Hepatocyte (in vitro differentiated cells): ENCODE data around the gene ZBP1. TPM values are rescaled to one million over a fixed set of nuclear protein-coding genes. Genes with fewer than 3 reads are reported as not detected.

ENCODE experiments used
- DNase-seq: peaks from one replicate; pipeline ENCODE4 v3.0.0-alpha.2; 2016; ENCODE audit warnings: low spot score
- H2AFZ ChIP-seq: fragments of 200-600 bp; sonication (generic); 2 replicates; pipeline ENCODE4 v1.6.0; 2016; ENCODE audit warnings: antibody characterized with exemption, mild to moderate bottlenecking
- H3K27ac ChIP-seq: fragments of 200-600 bp; sonication (generic); 2 replicates; pipeline ENCODE4 v1.5.1; 2016; ENCODE audit warnings: mild to moderate bottlenecking
- H3K27me3 ChIP-seq: fragments of 200-600 bp; sonication (generic); 2 replicates; pipeline ENCODE4 v1.6.1; 2016
- H3K36me3 ChIP-seq: fragments of 200-600 bp; sonication (generic); replicated peaks from 2 replicates; pipeline ENCODE4 v1.5.1; 2016; ENCODE audit warnings: low read depth; ENCODE audit not compliant: insufficient read depth
- H3K4me1 ChIP-seq: fragments of 200-600 bp; sonication (generic); 2 replicates; pipeline ENCODE4 v1.5.1; 2016; ENCODE audit warnings: mild to moderate bottlenecking, moderate library complexity; ENCODE audit not compliant: insufficient read depth
- H3K4me2 ChIP-seq: fragments of 200-600 bp; sonication (generic); 2 replicates; pipeline ENCODE4 v1.6.0; 2016
- H3K4me3 ChIP-seq: fragments of 200-600 bp; sonication (generic); 2 replicates; pipeline ENCODE4 v1.5.1; 2016; ENCODE audit warnings: mild to moderate bottlenecking
- H3K79me2 ChIP-seq: fragments of 200-600 bp; sonication (generic); 2 replicates; pipeline ENCODE4 v1.6.0; 2017; ENCODE audit warnings: mild to moderate bottlenecking
- H3K9me2 ChIP-seq: fragments of 200-600 bp; sonication (generic); replicated peaks from 2 replicates; pipeline ENCODE4 v1.6.0; 2017; ENCODE audit warnings: mild to moderate bottlenecking; ENCODE audit not compliant: insufficient read depth
- H3K9me3 ChIP-seq: fragments of 200-600 bp; sonication (generic); 2 replicates; pipeline ENCODE4 v1.5.1; 2016; ENCODE audit warnings: low read depth, mild to moderate bottlenecking
- H4K20me1 ChIP-seq: fragments of 200-600 bp; sonication (generic); 2 replicates; pipeline ENCODE4 v1.6.0; 2016; ENCODE audit warnings: mild to moderate bottlenecking; ENCODE audit not compliant: insufficient read depth, poor library complexity, severe bottlenecking
- EZH2 ChIP-seq: fragments of 200-600 bp; sonication (generic); IDR thresholded peaks from 2 replicates; pipeline ENCODE4 v1.6.1; 2016; ENCODE audit warnings: antibody characterized with exemption, mild to moderate bottlenecking, borderline replicate concordance
- EZH2phosphoT487 ChIP-seq: fragments of 200-600 bp; sonication (generic); IDR thresholded peaks from one replicate; pipeline ENCODE4 v1.6.1; 2018; ENCODE audit warnings: antibody characterized with exemption, mild to moderate bottlenecking, low read depth, moderate library complexity; ENCODE audit not compliant: unreplicated experiment, severe bottlenecking
- WGBS: methylation state at CpG from one replicate; pipeline ENCODE4 v1.1.6; 2016; ENCODE audit warnings: low lambda C conversion rate; ENCODE audit errors: missing lambda C conversion rate; 5-methylcytosine and 5-hydroxymethylcytosine counted together
- polyA plus RNA-seq: library from polyadenylated mRNA; unstranded; fragments of >200 nt; fragmentation: Nextera tagmentation; extraction: Ambion mirVana; gene quantifications from 2 replicates; pipeline ENCODE4 v1.2.1, GENCODE V29; 2016
- total RNA-seq: library from RNA; depleted of rRNA; stranded (reverse); fragments of >200 nt; gene quantifications from 2 replicates; pipeline ENCODE4 v1.2.3, GENCODE V29; 2014
- TF ChIP-seq, protein P1 (sequence below): fragments of 200-600 bp; sonication (generic); IDR thresholded peaks from 2 replicates; pipeline ENCODE4 v1.5.1; 2016; ENCODE audit warnings: antibody characterized with exemption, mild to moderate bottlenecking; ENCODE audit not compliant: poor library complexity

ZBP1 gene
- total and polyA plus RNA-seq, 2 experiments from 2014 or later, result not detected

DNA sequence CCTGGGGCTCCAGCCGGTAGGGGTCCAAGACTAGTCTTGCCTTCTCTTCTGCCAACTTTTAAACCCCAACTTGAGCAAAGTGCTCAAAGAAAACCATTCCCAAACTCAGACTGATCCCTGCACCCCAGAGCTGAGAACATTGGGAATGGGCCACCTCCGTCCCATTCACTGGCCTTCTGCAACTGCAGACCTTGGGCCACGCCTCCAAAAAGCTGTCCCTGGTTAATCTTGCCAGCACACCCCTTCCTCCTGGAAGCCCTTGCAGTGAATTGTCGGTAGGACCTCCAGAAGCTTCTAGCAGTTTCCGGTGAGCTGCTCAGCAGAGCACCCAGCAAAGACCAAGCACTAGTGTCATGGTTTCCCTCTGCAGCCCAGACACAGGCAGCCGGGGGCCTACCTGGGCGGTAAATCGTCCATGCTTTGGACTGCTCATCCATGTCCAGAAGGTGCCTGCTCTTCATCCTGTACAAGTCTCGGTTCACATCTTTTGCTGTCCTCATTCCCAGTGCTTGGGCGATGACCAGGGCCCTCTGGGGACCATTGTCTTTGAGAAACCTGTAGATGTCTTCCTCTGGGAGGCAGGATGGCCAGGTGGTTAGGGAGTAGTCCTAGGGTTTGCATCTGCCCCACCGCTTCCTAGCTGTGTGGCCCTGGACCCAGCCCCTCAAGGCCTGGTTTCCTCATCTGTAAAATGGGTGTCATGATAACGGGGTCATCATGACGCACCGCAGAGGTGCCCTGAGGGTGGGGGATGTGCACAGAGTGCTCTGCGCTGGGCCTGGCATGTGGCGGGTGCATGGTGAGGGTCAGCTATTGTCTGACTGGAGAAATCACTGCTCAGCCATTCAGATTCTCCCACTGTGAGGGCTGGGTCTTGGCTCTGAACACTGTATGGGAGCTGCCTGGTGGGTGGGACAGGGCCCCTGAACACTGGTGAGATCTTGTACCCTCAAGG is 5.5 kb downstream of the ZBP1 start:
- Histone ChIP-seq H3K36me3 (no peaks in the 10 kb centered on the region), H3K4me3 (no peak overlapping the region), H2AFZ (no peak overlapping the region), H3K4me2 (no peak overlapping the region), H3K4me1 (no peaks in the 10 kb centered on the region), H3K27me3 (no peaks in the 10 kb centered on the region), H3K9me3 (no peaks in the 10 kb centered on the region), H3K9me2 (no peaks in the 10 kb centered on the region), H4K20me1 (no peaks in the 10 kb centered on the region), H3K79me2 (no peaks in the 10 kb centered on the region), H3K27ac (no peak overlapping the region)
- TF ChIP-seq, protein P1, sequence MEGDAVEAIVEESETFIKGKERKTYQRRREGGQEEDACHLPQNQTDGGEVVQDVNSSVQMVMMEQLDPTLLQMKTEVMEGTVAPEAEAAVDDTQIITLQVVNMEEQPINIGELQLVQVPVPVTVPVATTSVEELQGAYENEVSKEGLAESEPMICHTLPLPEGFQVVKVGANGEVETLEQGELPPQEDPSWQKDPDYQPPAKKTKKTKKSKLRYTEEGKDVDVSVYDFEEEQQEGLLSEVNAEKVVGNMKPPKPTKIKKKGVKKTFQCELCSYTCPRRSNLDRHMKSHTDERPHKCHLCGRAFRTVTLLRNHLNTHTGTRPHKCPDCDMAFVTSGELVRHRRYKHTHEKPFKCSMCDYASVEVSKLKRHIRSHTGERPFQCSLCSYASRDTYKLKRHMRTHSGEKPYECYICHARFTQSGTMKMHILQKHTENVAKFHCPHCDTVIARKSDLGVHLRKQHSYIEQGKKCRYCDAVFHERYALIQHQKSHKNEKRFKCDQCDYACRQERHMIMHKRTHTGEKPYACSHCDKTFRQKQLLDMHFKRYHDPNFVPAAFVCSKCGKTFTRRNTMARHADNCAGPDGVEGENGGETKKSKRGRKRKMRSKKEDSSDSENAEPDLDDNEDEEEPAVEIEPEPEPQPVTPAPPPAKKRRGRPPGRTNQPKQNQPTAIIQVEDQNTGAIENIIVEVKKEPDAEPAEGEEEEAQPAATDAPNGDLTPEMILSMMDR, result no peak
- TF ChIP-seq EZH2, result no peak
- TF ChIP-seq EZH2phosphoT487, result no peak
- no peak for DNase-seq
- WGBS, result 91% methylated on average over 16 of the region's 16 CpGs

DNA sequence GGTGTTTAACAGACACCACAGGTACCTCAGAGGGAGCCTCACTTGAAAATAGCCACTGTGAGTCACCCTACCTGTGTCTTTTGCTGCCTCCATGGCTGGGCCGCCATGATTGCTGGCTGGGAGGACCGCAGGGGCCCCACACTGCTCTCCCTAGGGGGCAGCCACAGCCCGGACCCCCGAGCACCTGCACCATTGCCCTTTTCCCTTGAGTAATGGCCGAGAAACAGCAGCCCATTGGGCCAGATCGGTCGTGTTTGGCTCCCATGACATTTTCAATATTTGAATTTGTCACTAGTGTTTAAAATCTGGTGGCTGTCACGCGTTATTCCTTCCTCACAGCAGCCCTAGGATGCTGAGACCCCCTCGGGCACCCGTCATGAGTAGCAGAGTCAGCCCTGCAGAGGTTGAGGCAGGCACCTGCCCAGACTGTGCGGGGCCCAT is 6.7 kb downstream of the ZBP1 start:
- Histone ChIP-seq H3K4me1 (no peaks in the 10 kb centered on the region), H3K27me3 (no peaks in the 10 kb centered on the region), H3K27ac (no peak overlapping the region), H2AFZ (no peak overlapping the region), H3K4me2 (no peak overlapping the region), H3K4me3 (no peak overlapping the region), H4K20me1 (no peaks in the 10 kb centered on the region), H3K9me3 (no peaks in the 10 kb centered on the region), H3K79me2 (no peaks in the 10 kb centered on the region), H3K36me3 (no peaks in the 10 kb centered on the region), H3K9me2 (no peaks in the 10 kb centered on the region)
- DNase-seq, result no peak
- 97% methylated on average over 10 of the region's 12 CpGs for WGBS
- TF ChIP-seq EZH2 (no peak), EZH2phosphoT487 (no peak)
- TF ChIP-seq, protein P1, result no peak

DNA sequence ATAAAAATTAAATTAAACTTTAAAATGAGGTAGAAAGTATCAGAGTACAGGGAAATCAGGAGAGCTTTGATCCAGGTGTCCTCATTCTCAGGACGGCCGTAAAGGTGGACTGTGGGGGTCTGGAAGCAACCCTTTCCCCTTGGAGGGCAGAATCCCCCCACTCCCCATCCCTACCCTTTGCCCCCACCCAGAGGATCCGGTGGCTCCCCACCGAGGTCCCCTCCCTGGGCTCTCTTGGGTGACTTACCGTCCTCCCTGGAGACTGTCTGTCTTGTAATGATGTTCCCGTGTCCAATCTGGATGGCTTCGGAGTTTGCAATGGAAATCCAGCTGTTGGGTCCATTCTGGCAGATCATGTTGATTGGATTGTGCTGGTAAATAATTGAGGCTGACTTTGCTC is 7.3 kb downstream of the ZBP1 start:
- no peaks in the 10 kb centered on the region for H3K27me3 ChIP-seq
- no peak overlapping the region for H2AFZ ChIP-seq
- no peak for DNase-seq
- no peak overlapping the region for H3K4me3 ChIP-seq
- no peak overlapping the region for H3K4me2 ChIP-seq
- H3K4me1 ChIP-seq, result no peaks in the 10 kb centered on the region
- H3K9me2 ChIP-seq, result no peaks in the 10 kb centered on the region
- H3K36me3 ChIP-seq, result no peaks in the 10 kb centered on the region
- H3K9me3 ChIP-seq, result no peaks in the 10 kb centered on the region
- H3K27ac ChIP-seq, result no peak overlapping the region
- no peaks in the 10 kb centered on the region for H4K20me1 ChIP-seq
- H3K79me2 ChIP-seq, result no peaks in the 10 kb centered on the region
- WGBS, result 96% methylated on average over 7 of the region's 7 CpGs
- TF ChIP-seq EZH2 (no peak), EZH2phosphoT487 (no peak)
- TF ChIP-seq, protein P1, result no peak
